ENCODE measurements around the gene RFX4.

DNA sequence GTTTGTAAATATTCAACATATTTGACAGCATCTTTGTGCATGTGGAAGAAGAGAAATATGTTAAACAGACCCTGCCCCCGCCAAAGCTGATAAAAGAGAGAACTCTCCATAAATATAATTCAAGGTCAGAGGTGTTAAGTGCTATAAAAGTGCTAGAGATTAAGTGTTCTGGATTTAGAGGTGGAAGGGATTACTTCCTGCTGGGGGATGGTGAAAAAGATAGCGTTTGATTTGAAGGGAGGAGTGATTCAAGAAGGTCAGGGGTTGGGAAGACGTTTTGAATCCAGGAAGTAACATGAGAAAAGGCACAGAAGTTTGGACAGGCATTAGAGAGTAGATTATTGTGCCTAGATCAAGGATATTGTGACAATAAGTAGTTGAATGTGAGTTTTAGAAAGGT lies 221.9 kb downstream of the RFX4 start:
- TF ChIP-seq EZH2phosphoT487 (IDR thresholded peaks at IDR 0.05; ENCODE audit: borderline replicate concordance, low read depth, low read length) (no peak), CTCF (conservative IDR thresholded peaks at IDR 0.05; ENCODE audit: low read length) (no peak)
